Fibroblast of lung (primary cell): ENCODE measurements around the gene DNAH17. TPM values are rescaled to one million over a fixed set of nuclear protein-coding genes. Genes with fewer than 3 reads are reported as not detected.

Source experiments
- DNase-seq, 2 donors: peaks; one replicate each; pipeline versions ENCODE4 v3.0.0 to v3.0.0-alpha.2; 2010; ENCODE audit warnings: low read depth in 2 of 2
- H2AFZ ChIP-seq: 2 replicates; pipeline ENCODE4 v1.5.1; 2012; ENCODE audit warnings: low read length, control low read depth, inconsistent platforms
- H3K27ac ChIP-seq: 2 replicates; pipeline ENCODE4 v1.5.1; 2011; ENCODE audit warnings: low read length, control low read depth; ENCODE audit not compliant: insufficient read depth
- H3K27me3 ChIP-seq: 2 replicates; pipeline ENCODE4 v1.5.1; 2011; ENCODE audit warnings: mild to moderate bottlenecking, low read length; ENCODE audit not compliant: control insufficient read depth, insufficient read depth
- H3K36me3 ChIP-seq: 2 replicates; pipeline ENCODE4 v1.5.1; 2011; ENCODE audit warnings: low read length; ENCODE audit not compliant: control insufficient read depth, insufficient read depth
- H3K4me1 ChIP-seq: 2 replicates; pipeline ENCODE4 v1.5.1; 2011; ENCODE audit warnings: low read length; ENCODE audit not compliant: control insufficient read depth, insufficient read depth; ENCODE audit errors: extremely low read depth
- H3K4me2 ChIP-seq: 2 replicates; pipeline ENCODE4 v1.5.1; 2011; ENCODE audit warnings: low read length, control low read depth; ENCODE audit not compliant: insufficient read depth; ENCODE audit errors: extremely low read depth
- H3K4me3 ChIP-seq, 4 experiments: fragments of 200-600 bp in 1 of 4; sonication (generic) in 1 of 4; replicated peaks in 1 of 4; 2 replicates each; pipeline ENCODE4 v1.5.1; 2011 to 2016; ENCODE audit warnings: low read length in 4 of 4, low read depth in 3 of 4, mild to moderate bottlenecking in 3 of 4, control low read depth in 2 of 4, inconsistent platforms in 1 of 4, mixed read lengths in 1 of 4; ENCODE audit not compliant: insufficient read depth in 1 of 4; ENCODE audit errors: control extremely low read depth in 1 of 4
- H3K79me2 ChIP-seq: 2 replicates; pipeline ENCODE4 v1.5.1; 2012; ENCODE audit warnings: mild to moderate bottlenecking, low read length, inconsistent platforms; ENCODE audit not compliant: control insufficient read depth, insufficient read depth
- H3K9ac ChIP-seq: 2 replicates; pipeline ENCODE4 v1.5.1; 2011; ENCODE audit warnings: mild to moderate bottlenecking, low read length, control low read depth; ENCODE audit not compliant: insufficient read depth
- H3K9me3 ChIP-seq: 2 replicates; pipeline ENCODE4 v1.5.1; 2012; ENCODE audit warnings: low read depth, low read length; ENCODE audit not compliant: control insufficient read depth, insufficient read depth
- H4K20me1 ChIP-seq: 2 replicates; pipeline ENCODE4 v1.5.1; 2011; ENCODE audit warnings: low read length; ENCODE audit not compliant: control insufficient read depth, insufficient read depth; ENCODE audit errors: extremely low read depth
- EZH2 ChIP-seq: IDR thresholded peaks from 2 replicates; pipeline ENCODE4 v1.5.1; 2012; ENCODE audit warnings: low read length, control low read depth, mild to moderate bottlenecking; ENCODE audit errors: missing control alignments
- polyA plus RNA-seq, 2 donors: library from polyadenylated mRNA; depleted of rRNA in 1 of 2; stranded (reverse) in 1 of 2; unstranded in 1 of 2; fragments of >200 nt; gene quantifications; 2 replicates each; pipeline ENCODE4 v1.2.1, GENCODE V29; 2011 to 2012; ENCODE audit warnings: missing spikeins in 1 of 2
- total RNA-seq: library from RNA; depleted of rRNA; stranded (reverse); fragments of >200 nt; gene quantifications from 2 replicates; pipeline ENCODE4 v1.2.1, GENCODE V29; 2014
- TF ChIP-seq, protein P1 (sequence below), 2 donors: IDR thresholded peaks in 1 of 2; conservative IDR thresholded peaks in 1 of 2; 1 replicate in 1 of 2; 2 replicates in 1 of 2; pipeline ENCODE4 v1.5.1; 2011 to 2012; ENCODE audit warnings: low read length in 2 of 2, control low read depth in 1 of 2, inconsistent platforms in 1 of 2, low read depth in 1 of 2, mild to moderate bottlenecking in 1 of 2

The DNAH17 gene
- total and polyA plus RNA-seq, 2 donors (not counting 1 experiment from before 2014, with no cell fraction given): not detected

DNA sequence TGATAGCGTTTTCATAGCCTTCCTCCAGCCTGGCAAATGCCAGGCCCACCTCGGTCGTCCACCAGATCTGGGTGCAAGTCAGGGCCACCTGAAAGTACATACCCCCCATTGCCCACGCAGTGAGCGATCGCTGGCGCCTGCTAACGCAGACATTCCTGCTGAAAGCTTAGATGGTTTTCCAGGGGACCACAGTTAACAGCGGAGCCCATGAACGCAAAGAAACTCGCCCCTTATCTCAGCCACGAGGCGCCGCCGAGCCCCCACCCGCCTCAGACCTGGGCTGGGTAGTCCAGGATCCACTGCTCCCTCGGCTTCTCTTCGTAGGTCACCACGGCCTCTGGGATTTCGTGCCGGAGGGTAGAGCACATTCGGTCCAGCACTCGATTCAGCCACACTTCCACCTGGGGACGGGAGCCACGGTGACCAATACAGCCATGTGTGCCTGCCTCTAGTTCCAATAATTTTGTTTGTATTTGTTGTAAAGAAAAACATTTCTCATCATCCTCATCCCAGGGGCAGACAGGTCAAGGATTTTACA is 74.5 kb downstream of the DNAH17 start:
- no peak for DNase-seq
- Histone ChIP-seq H3K9ac (no peak overlapping the region), H3K36me3 (no peaks in the 10 kb centered on the region), H4K20me1 (no peaks in the 10 kb centered on the region), H3K4me2 (no peak overlapping the region), H3K4me3 (no peak overlapping the region), H3K27ac (no peak overlapping the region), H3K9me3 (no peaks in the 10 kb centered on the region), H3K4me1 (no peaks in the 10 kb centered on the region), H3K79me2 (no peaks in the 10 kb centered on the region), H2AFZ (no peak overlapping the region), H3K27me3 (no peaks in the 10 kb centered on the region)
- TF ChIP-seq, protein P1, sequence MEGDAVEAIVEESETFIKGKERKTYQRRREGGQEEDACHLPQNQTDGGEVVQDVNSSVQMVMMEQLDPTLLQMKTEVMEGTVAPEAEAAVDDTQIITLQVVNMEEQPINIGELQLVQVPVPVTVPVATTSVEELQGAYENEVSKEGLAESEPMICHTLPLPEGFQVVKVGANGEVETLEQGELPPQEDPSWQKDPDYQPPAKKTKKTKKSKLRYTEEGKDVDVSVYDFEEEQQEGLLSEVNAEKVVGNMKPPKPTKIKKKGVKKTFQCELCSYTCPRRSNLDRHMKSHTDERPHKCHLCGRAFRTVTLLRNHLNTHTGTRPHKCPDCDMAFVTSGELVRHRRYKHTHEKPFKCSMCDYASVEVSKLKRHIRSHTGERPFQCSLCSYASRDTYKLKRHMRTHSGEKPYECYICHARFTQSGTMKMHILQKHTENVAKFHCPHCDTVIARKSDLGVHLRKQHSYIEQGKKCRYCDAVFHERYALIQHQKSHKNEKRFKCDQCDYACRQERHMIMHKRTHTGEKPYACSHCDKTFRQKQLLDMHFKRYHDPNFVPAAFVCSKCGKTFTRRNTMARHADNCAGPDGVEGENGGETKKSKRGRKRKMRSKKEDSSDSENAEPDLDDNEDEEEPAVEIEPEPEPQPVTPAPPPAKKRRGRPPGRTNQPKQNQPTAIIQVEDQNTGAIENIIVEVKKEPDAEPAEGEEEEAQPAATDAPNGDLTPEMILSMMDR (conservative IDR thresholded peaks at IDR 0.05 in 1 of 2, IDR thresholded peaks at IDR 0.05 in 1 of 2; ENCODE audit: low read depth in 1 of 2, low read length in 2 of 2): no peak

DNA sequence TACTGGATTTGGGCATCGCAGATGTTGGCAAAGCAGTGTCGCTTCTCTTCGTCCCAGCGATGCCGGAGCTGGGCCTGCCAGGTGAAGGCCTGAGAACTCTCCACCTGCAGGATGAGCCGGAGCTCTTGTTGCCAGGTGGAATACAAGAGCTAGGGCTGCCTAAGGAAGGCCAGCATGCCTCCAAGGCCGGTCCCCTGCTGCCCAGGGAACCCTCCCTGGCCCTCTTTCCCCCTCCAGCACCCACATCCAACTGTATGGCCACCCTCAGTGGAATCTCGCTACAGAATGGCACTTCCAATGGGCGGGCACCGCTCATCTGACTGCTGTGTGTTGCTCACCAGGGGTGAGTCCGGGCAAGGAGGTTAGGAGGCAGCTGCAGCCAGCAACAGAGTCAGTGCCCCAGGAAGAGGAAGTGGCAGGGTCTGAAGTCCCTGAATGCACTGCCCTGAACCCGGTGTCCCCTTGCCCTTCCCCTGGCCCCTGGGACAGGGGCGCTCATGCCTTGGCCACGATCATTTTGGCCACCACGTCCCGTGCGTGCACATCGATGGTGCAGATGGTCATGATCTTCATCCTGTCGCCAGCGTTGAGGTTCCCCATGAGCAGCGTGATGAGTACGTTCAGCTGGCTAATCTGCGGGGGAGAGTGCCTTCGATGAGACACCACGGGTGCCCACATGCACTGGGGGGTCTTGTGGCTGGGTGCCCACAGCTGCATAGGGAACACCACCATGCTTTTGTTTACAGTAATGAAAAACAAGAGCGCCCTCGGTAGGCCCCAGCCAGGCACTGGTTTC is 75.8 kb downstream of the DNAH17 start:
- H3K27ac ChIP-seq: no peak overlapping the region
- H3K27me3 ChIP-seq: no peaks in the 10 kb centered on the region

DNA sequence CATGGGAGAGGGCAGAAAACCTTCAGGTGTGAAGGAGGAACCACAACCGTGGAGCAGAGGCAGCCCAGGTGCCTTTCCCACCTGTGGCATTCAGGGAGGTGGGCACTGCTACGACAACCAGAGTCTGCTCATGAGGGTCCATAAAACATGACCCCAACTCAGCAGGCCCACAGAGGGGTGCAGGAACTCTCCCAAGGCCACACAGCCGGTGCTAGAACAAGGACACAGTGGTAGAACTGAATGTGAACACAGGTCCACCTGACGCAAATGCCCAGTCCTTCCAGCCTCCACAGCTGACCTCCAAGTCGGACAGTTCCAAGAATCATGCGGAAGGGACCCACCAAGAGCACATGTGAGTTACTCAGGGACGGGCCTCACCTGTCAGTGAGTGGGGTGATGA is 76.4 kb downstream of the DNAH17 start:
- Histone ChIP-seq H3K36me3 (no peaks in the 10 kb centered on the region), H4K20me1 (no peaks in the 10 kb centered on the region), H3K9ac (no peak overlapping the region), H3K4me3 (no peak overlapping the region), H3K79me2 (no peaks in the 10 kb centered on the region), H3K27me3 (no peaks in the 10 kb centered on the region), H2AFZ (no peak overlapping the region), H3K4me1 (no peaks in the 10 kb centered on the region), H3K27ac (no peak overlapping the region), H3K4me2 (no peak overlapping the region), H3K9me3 (no peaks in the 10 kb centered on the region)
- TF ChIP-seq, protein P1 (conservative IDR thresholded peaks at IDR 0.05 in 1 of 2, IDR thresholded peaks at IDR 0.05 in 1 of 2; ENCODE audit: low read depth in 1 of 2, low read length in 2 of 2): no peak
- TF ChIP-seq EZH2: no peak
- no peak for DNase-seq

More for the DNA sequence above, 75.8 kb downstream of the DNAH17 start:
- no peak overlapping the region for H3K4me3 ChIP-seq
- no peak for DNase-seq
- no peaks in the 10 kb centered on the region for H4K20me1 ChIP-seq
- TF ChIP-seq EZH2: no peak
- TF ChIP-seq, protein P1 (conservative IDR thresholded peaks at IDR 0.05 in 1 of 2, IDR thresholded peaks at IDR 0.05 in 1 of 2; ENCODE audit: low read depth in 1 of 2, low read length in 2 of 2): no peak
- H3K36me3 ChIP-seq: no peaks in the 10 kb centered on the region
- no peaks in the 10 kb centered on the region for H3K9me3 ChIP-seq
- no peak overlapping the region for H3K4me2 ChIP-seq
- H3K9ac ChIP-seq: no peak overlapping the region
- H3K4me1 ChIP-seq: no peaks in the 10 kb centered on the region
- H2AFZ ChIP-seq: no peak overlapping the region
- no peaks in the 10 kb centered on the region for H3K79me2 ChIP-seq
